ENCODE measurements around the gene ELP4. TPM values are rescaled to one million over a fixed set of nuclear protein-coding genes. Genes with fewer than 3 reads are reported as not detected.

Gene ELP4
- polyA plus RNA-seq, 2 of the 4 experiments (the other 2 are of a cell fraction): 16.9 to 26.0 TPM

- TF ChIP-seq CHD2 (IDR thresholded peaks at IDR 0.05; ENCODE audit: low read length, partially characterized antibody): no peak
- TF ChIP-seq JUN (IDR thresholded peaks at IDR 0.05): no peak
- TF ChIP-seq CEBPB (IDR thresholded peaks at IDR 0.05): no peak
- TF ChIP-seq ZSCAN20 (CRISPR knock-in tag; IDR thresholded peaks at IDR 0.05): no peak
- TF ChIP-seq HOXB5 (CRISPR knock-in tag; IDR thresholded peaks at IDR 0.05): no peak
- no peak for TF ChIP-seq CBX2 (IDR thresholded peaks at IDR 0.05; ENCODE audit: borderline replicate concordance, low read depth)
- no peak for TF ChIP-seq MYC (IDR thresholded peaks at IDR 0.05; ENCODE audit: borderline replicate concordance, low read length)
- no peak for TF ChIP-seq JUNB (IDR thresholded peaks at IDR 0.05)
- no peak for TF ChIP-seq EHMT2 (IDR thresholded peaks at IDR 0.05; ENCODE audit: low read depth)
- TF ChIP-seq ELK1 (IDR thresholded peaks at IDR 0.05; ENCODE audit: low read depth, low read length): no peak
- TF ChIP-seq BHLHE40 (IDR thresholded peaks at IDR 0.05; ENCODE audit: low read depth, low read length): no peak
- no peak for TF ChIP-seq KDM1A (IDR thresholded peaks at IDR 0.05; ENCODE audit: low read depth)
- TF ChIP-seq FOSL2 (IDR thresholded peaks at IDR 0.05): no peak
- no peak for TF ChIP-seq FOSL2 (CRISPR knock-in tag; IDR thresholded peaks at IDR 0.05)
- no peak for TF ChIP-seq ZFP36 (IDR thresholded peaks at IDR 0.05; ENCODE audit: borderline replicate concordance, partially characterized antibody)
- TF ChIP-seq FOXS1 (CRISPR knock-in tag; IDR thresholded peaks at IDR 0.05): no peak
- no peak for TF ChIP-seq POLR2A (IDR thresholded peaks at IDR 0.05; ENCODE audit: low read length)
- no peak for TF ChIP-seq POLR2AphosphoS2 (conservative IDR thresholded peaks at IDR 0.05; ENCODE audit: low read length)
- no peak for TF ChIP-seq E2F6 (IDR thresholded peaks at IDR 0.05; ENCODE audit: borderline replicate concordance, low read depth)
- no peak for TF ChIP-seq HDAC2 (IDR thresholded peaks at IDR 0.05)
- no peak for FAIRE-seq
- H3K4me1 ChIP-seq: peaks cover 6% of the 10 kb centered on the region; the same call in 1 of the 3 replicates
- ChIA-PET CTCF (interaction anchor here (1.1 to 1.2 kb wide), 2 partner anchors 9 to 14 kb away, joined by 3 to 4 read pairs; no protein-coding TSS in a partner anchor), POLR2A (no interaction called here)
- H3K4me2 ChIP-seq: no peak overlapping the region
- H3K27ac ChIP-seq: no peak overlapping the region
- H3K4me3 ChIP-seq: no peak overlapping the region
- H3K9me3 ChIP-seq: no peaks in the 10 kb centered on the region
- ATAC-seq: no peak
- 87% methylated on average over 1 of the region's 1 CpG for WGBS (ENCODE audit: missing lambda C conversion rate)
- no peak for DNase-seq (ENCODE audit: low read depth in 1 of 2, low spot score in 1 of 2)
These were observed 196.8 kb downstream of the ELP4 start for GRCh38 chr11:31706357-31706756.

GRCh38 chr11:31711137-31711536, 201.6 kb downstream of the ELP4 start:
- TF ChIP-seq TP53 (CRISPR knock-in tag; IDR thresholded peaks at IDR 0.05) (no peak), ATOH8 (CRISPR knock-in tag; IDR thresholded peaks at IDR 0.05; ENCODE audit: low read depth) (no peak), TFCP2L1 (CRISPR knock-in tag; IDR thresholded peaks at IDR 0.05) (no peak), BCL3 (IDR thresholded peaks at IDR 0.05) (no peak), POLR2AphosphoS2 (conservative IDR thresholded peaks at IDR 0.05; ENCODE audit: low read length) (no peak), ESRRA (IDR thresholded peaks at IDR 0.05; ENCODE audit: borderline replicate concordance, low read length) (no peak), HMGXB4 (CRISPR knock-in tag; IDR thresholded peaks at IDR 0.05; ENCODE audit: borderline replicate concordance) (no peak)
- POLR2A ChIA-PET: no interaction called here
- CTCF ChIA-PET: no interaction called here
- DNase-seq (ENCODE audit: low read depth in 1 of 2, low spot score in 1 of 2) (no peak), FAIRE-seq (no peak), ATAC-seq (no peak)
- Histone ChIP-seq H3K4me1 (no peaks in the 10 kb centered on the region), H3K9me3 (no peaks in the 10 kb centered on the region), H3K4me2 (no peak overlapping the region), H3K27ac (no peak overlapping the region), H3K4me3 (no peak overlapping the region)
- WGBS (ENCODE audit: missing lambda C conversion rate): 54% methylated on average over 2 of the region's 2 CpGs

All from A549 (cell line).